SKM-1 (cell line): ENCODE results near the gene TBC1D14.
"Not testable (repeated sequence)": the region's sequence is repeated elsewhere in the genome, so short reads cannot be mapped to it uniquely, and the experiment has no call there.

ENCODE experiments used
- DNase-seq: peaks from one replicate; lab custom pipeline; 2025; ENCODE audit not compliant: unreplicated experiment; lab: John Stamatoyannopoulos, UW

TBC1D14 gene

GRCh38 chr4:7073526-7074390, 164.1 kb downstream of the TBC1D14 start:
- DNase-seq: peak; percentile 18

GRCh38 chr4:7074426-7074825, 164.8 kb downstream of the TBC1D14 start:
- DNase-seq: no peak

- DNase-seq: no peak
These were observed 166.5 kb downstream of the TBC1D14 start for GRCh38 chr4:7075962-7076695.

- no peak for DNase-seq
These were observed 167.1 kb downstream of the TBC1D14 start for GRCh38 chr4:7076696-7077082.

- no peak for DNase-seq
These were observed 167.7 kb downstream of the TBC1D14 start for GRCh38 chr4:7077371-7077770.

- DNase-seq: no peak
These were observed 168.4 kb downstream of the TBC1D14 start for GRCh38 chr4:7078025-7078424.

GRCh38 chr4:7079483-7079882, 169.9 kb downstream of the TBC1D14 start:
- DNase-seq: not testable (repeated sequence)

GRCh38 chr4:7079909-7080308, 170.3 kb downstream of the TBC1D14 start:
- not testable (repeated sequence) for DNase-seq
